Activated naive CD4-positive, alpha-beta T cell treated with anti-CD3 and anti-CD28 coated beads, Interleukin-2, amount 50 U/mL, for 72 hours (primary cell): Measurements from ENCODE around the gene ULBP2. TPM values are rescaled to one million over a fixed set of nuclear protein-coding genes. Genes with fewer than 3 reads are reported as not detected.
"Not testable (repeated sequence)": the region's sequence is repeated elsewhere in the genome, so short reads cannot be mapped to it uniquely, and the experiment has no call there.

Experiments used
- ATAC-seq, 2 donors: fragments of 150-1000 bp; cut with Tn5 transposase; 2 replicates each; pipeline ENCODE4 v1.10.0; 2021; ENCODE audit warnings: mild to moderate bottlenecking in 2 of 2, moderate library complexity in 2 of 2
- DNase-seq, 2 donors: peaks; one replicate each; pipeline ENCODE4 v3.0.0; 2021 to 2022; ENCODE audit warnings: low spot score in 2 of 2
- H3K27ac Mint-ChIP-seq, 2 donors: one replicate each; pipeline ENCODE4 v1.8.0; 2022; ENCODE audit warnings: mild to moderate bottlenecking in 2 of 2, mixed read lengths in 2 of 2
- H3K36me3 Mint-ChIP-seq, 2 donors: one replicate each; pipeline ENCODE4 v1.8.0; 2022; ENCODE audit warnings: mixed read lengths in 2 of 2
- H3K9me3 Mint-ChIP-seq, 2 donors: one replicate each; pipeline ENCODE4 v1.8.0; 2022; ENCODE audit warnings: mixed read lengths in 2 of 2
- total RNA-seq, 2 donors: library from RNA; stranded (reverse); gene quantifications; one replicate each; pipeline ENCODE4 v1.2.3, GENCODE V29; 2022

ULBP2 gene
- total RNA-seq, 2 donors from 2014 or later: 0.18 to 0.66 TPM

GRCh38 chr6:149921361-149921760 lies 20.5 kb upstream of the ULBP2 start:
- Mint-ChIP-seq H3K36me3 (peaks cover 9 to 10% of the 10 kb centered on the region in 2 donors), H3K9me3 (no peaks in the 10 kb centered on the region), H3K27ac (no peak overlapping the region)
- DNase-seq (no peak), ATAC-seq (no peak)

- H3K27ac Mint-ChIP-seq, DNase-seq, ATAC-seq, H3K9me3 Mint-ChIP-seq: not testable (repeated sequence)
- peaks cover 9 to 10% of the 10 kb centered on the region in 2 donors for H3K36me3 Mint-ChIP-seq
These were observed 19.7 kb upstream of the ULBP2 start for GRCh38 chr6:149922091-149922490.

GRCh38 chr6:149922642-149923326 lies 19.0 kb upstream of the ULBP2 start, which contains the start of gene RAET1G:
RAET1G (minus strand) TSS chr6:149923121; CDS start chr6:149923010, 111 bp downstream.
- peak; percentile 87 to 93 for ATAC-seq
- Mint-ChIP-seq H3K9me3 (no peaks in the 10 kb centered on the region), H3K27ac (no peak within 1 kb of the TSS), H3K36me3 (peaks cover 9 to 10% of the 10 kb centered on the region in 2 donors)
- peak in 1 of 2 donors; percentile 81 for DNase-seq

GRCh38 chr6:149923327-149923986 lies 18.4 kb upstream of the ULBP2 start:
- Mint-ChIP-seq H3K36me3 (peaks cover 9 to 10% of the 10 kb centered on the region in 2 donors), H3K27ac (no peak overlapping the region), H3K9me3 (no peaks in the 10 kb centered on the region)
- DNase-seq: no peak
- ATAC-seq: peak in 1 of 2 donors; percentile 43

GRCh38 chr6:149924206-149924932 lies 17.4 kb upstream of the ULBP2 start:
- Mint-ChIP-seq H3K27ac (no peak overlapping the region), H3K9me3 (no peaks in the 10 kb centered on the region), H3K36me3 (peaks cover 9 to 10% of the 10 kb centered on the region in 2 donors)
- ATAC-seq: no peak
- no peak for DNase-seq

GRCh38 chr6:149924933-149925252 lies 16.9 kb upstream of the ULBP2 start:
- Mint-ChIP-seq H3K27ac (no peak overlapping the region), H3K9me3 (no peaks in the 10 kb centered on the region), H3K36me3 (peaks cover 9 to 10% of the 10 kb centered on the region in 2 donors)
- DNase-seq: no peak
- ATAC-seq: no peak

GRCh38 chr6:149925253-149925973 lies 16.4 kb upstream of the ULBP2 start:
- H3K9me3 Mint-ChIP-seq: no peaks in the 10 kb centered on the region
- H3K27ac Mint-ChIP-seq: no peak overlapping the region
- DNase-seq (no peak), ATAC-seq (no peak)
- peaks cover 9 to 10% of the 10 kb centered on the region in 2 donors for H3K36me3 Mint-ChIP-seq

- Mint-ChIP-seq H3K36me3 (peaks cover 8 to 9% of the 10 kb centered on the region in 2 donors), H3K27ac (no peak overlapping the region)
These were observed 15.6 kb upstream of the ULBP2 start for GRCh38 chr6:149925974-149926777.

GRCh38 chr6:149927025-149927424 lies 14.8 kb upstream of the ULBP2 start:
- H3K9me3 Mint-ChIP-seq, DNase-seq, H3K36me3 Mint-ChIP-seq, H3K27ac Mint-ChIP-seq, ATAC-seq: not testable (repeated sequence)

More at GRCh38 chr6:149925974-149926777, 15.6 kb upstream of the ULBP2 start:
- DNase-seq (peak in 1 of 2 donors; percentile 83), ATAC-seq (peak; percentile 80 to 81)
- H3K9me3 Mint-ChIP-seq: no peaks in the 10 kb centered on the region

- H3K36me3 Mint-ChIP-seq: no peaks in the 10 kb centered on the region
- DNase-seq (no peak), ATAC-seq (no peak)
- H3K27ac Mint-ChIP-seq: no peak overlapping the region
- no peaks in the 10 kb centered on the region for H3K9me3 Mint-ChIP-seq
These were observed 12.4 kb upstream of the ULBP2 start for GRCh38 chr6:149929422-149929821.

GRCh38 chr6:149931501-149931900 lies 10.3 kb upstream of the ULBP2 start:
- Mint-ChIP-seq H3K36me3 (no peaks in the 10 kb centered on the region), H3K27ac (no peak overlapping the region), H3K9me3 (no peaks in the 10 kb centered on the region)
- ATAC-seq (no peak), DNase-seq (no peak)

GRCh38 chr6:149933036-149933435 lies 8.8 kb upstream of the ULBP2 start:
- Mint-ChIP-seq H3K9me3 (no peaks in the 10 kb centered on the region), H3K36me3 (no peaks in the 10 kb centered on the region), H3K27ac (peak overlapping the region in 1 of 2 donors; percentile 27)
- DNase-seq: no peak
- ATAC-seq: no peak

GRCh38 chr6:149933461-149933860 lies 8.4 kb upstream of the ULBP2 start:
- Mint-ChIP-seq H3K9me3 (no peaks in the 10 kb centered on the region), H3K36me3 (no peaks in the 10 kb centered on the region), H3K27ac (no peak overlapping the region)
- ATAC-seq (no peak), DNase-seq (no peak)

- DNase-seq (peak in 1 of 2 donors; percentile 69), ATAC-seq (peak in 1 of 2 donors; percentile 48)
- H3K36me3 Mint-ChIP-seq: no peaks in the 10 kb centered on the region
- H3K27ac Mint-ChIP-seq: no peak overlapping the region
- H3K9me3 Mint-ChIP-seq: no peaks in the 10 kb centered on the region
These were observed 7.3 kb upstream of the ULBP2 start for GRCh38 chr6:149934249-149935156.

GRCh38 chr6:149935246-149935645 lies 6.6 kb upstream of the ULBP2 start:
- H3K27ac Mint-ChIP-seq: no peak overlapping the region

More at GRCh38 chr6:149935246-149935645, 6.6 kb upstream of the ULBP2 start:
- DNase-seq: no peak
- peaks cover 0 to 4% of the 10 kb centered on the region in 2 donors for H3K36me3 Mint-ChIP-seq
- ATAC-seq: no peak
- H3K9me3 Mint-ChIP-seq: no peaks in the 10 kb centered on the region
